Aorta (tissue), 5 donors: Measurements from ENCODE around the gene MORC1. TPM values are rescaled to one million over a fixed set of nuclear protein-coding genes. Genes with fewer than 3 reads are reported as not detected.
"Not testable (repeated sequence)": the region's sequence is repeated elsewhere in the genome, so short reads cannot be mapped to it uniquely, and the experiment has no call there.

Experiments used
- ATAC-seq: fragments of 200-7000 bp; cut with Tn5 transposase; one replicate; pipeline ENCODE4 v1.9.1; 2022; ENCODE audit warnings: moderate library complexity; ENCODE audit not compliant: low FRiP score
- DNase-seq, 2 donors: peaks; one replicate each; pipeline ENCODE4 v3.0.0-alpha.2; 2020
- H3K27ac ChIP-seq, 2 donors: one replicate each; pipeline ENCODE4 v1.5.1; 2013; ENCODE audit warnings: low read length in 2 of 2, mild to moderate bottlenecking in 2 of 2, moderate library complexity in 2 of 2, control low read depth in 1 of 2, inconsistent platforms in 1 of 2, low read depth in 1 of 2
- H3K27me3 ChIP-seq, 2 donors: one replicate each; pipeline ENCODE4 v1.6.1; 2013; ENCODE audit warnings: control low read depth in 1 of 2, low read length in 1 of 2, mild to moderate bottlenecking in 1 of 2, moderate library complexity in 1 of 2; ENCODE audit not compliant: insufficient read depth in 2 of 2, control insufficient read depth in 1 of 2
- H3K36me3 ChIP-seq, 2 donors: one replicate each; pipeline ENCODE4 v1.6.1; 2013; ENCODE audit warnings: control low read depth in 1 of 2, low read length in 1 of 2, mild to moderate bottlenecking in 1 of 2; ENCODE audit not compliant: insufficient read depth in 2 of 2, control insufficient read depth in 1 of 2
- H3K4me1 ChIP-seq, 2 donors: one replicate each; pipeline ENCODE4 v1.6.1; 2013; ENCODE audit warnings: low read length in 2 of 2, control low read depth in 1 of 2, mild to moderate bottlenecking in 1 of 2, moderate library complexity in 1 of 2; ENCODE audit not compliant: insufficient read depth in 2 of 2, control insufficient read depth in 1 of 2
- H3K4me3 ChIP-seq, 2 donors: one replicate each; pipeline ENCODE4 v1.5.1; 2013; ENCODE audit warnings: low read length in 2 of 2, control low read depth in 1 of 2, mild to moderate bottlenecking in 1 of 2
- H3K9me3 ChIP-seq: one replicate; pipeline ENCODE4 v1.6.1; 2013; ENCODE audit warnings: mild to moderate bottlenecking, low read length; ENCODE audit not compliant: control insufficient read depth
- WGBS, 2 donors: extraction: QIAGEN DNeasy Blood & Tissue Kit; methylation state at CpG; one replicate each; pipeline ENCODE4 v1.1.7; 2013; 5-methylcytosine and 5-hydroxymethylcytosine counted together
- intact Hi-C, 2 donors: fragments of 100-400 bp; cut with DNase I; formaldehyde crosslinking; loops; one replicate each; pipeline versions ENCODE4 v1.14.2 to v1.15.0; 2022
- polyA plus RNA-seq, 2 donors: library from polyadenylated mRNA; stranded (reverse); fragments of 200-250 nt; gene quantifications; one replicate each; pipeline ENCODE4 v1.2.3, GENCODE V29; 2013
- total RNA-seq, 2 donors: library from RNA; stranded (reverse); fragmentation: NEBNext Ultra II Directional; extraction: Animal tissue kit (Norgen Biotek cat#: 25700); gene quantifications; one replicate each; pipeline ENCODE4 v1.2.1, GENCODE V29; 2021
- donor health status: healthy with polysubstance abuse.
- donor health status: Bipolar disorder and iron deficiency.
- donor health status: DM: no; HTN: no; CAD: no.
- donor health status: DM: no; HTN: no; CAD: no.
- donor health status: DM: yes; HTN: yes; CAD: no.

The MORC1 gene
- total and polyA plus RNA-seq, 4 donors, result not detected

DNA sequence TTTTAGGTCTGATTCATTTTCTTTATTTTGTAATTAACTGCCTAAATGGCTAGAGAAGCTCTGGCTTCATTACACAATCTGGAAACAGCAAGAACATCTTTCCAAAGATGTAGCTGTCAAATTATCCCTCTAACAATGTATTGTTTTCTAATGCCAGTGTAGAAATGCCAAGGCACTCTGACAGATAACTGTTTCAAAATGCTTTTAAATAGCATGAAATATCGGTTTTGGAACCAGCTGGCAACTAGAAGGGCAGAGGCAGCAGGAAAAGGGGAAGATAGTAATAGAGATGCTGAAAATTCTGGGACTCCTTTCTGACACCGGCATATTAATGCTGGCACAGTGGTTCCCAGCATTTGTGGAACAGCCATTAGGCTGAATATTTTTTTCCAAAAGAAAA lies 26.1 kb downstream of the MORC1 start:
- 19 to 24% methylated on average over 2 of the region's 2 CpGs for WGBS, 2 donors
- Histone ChIP-seq H3K4me3 (no peak overlapping the region), H3K27ac (no peak overlapping the region), H3K36me3 (no peaks in the 10 kb centered on the region), H3K9me3 (no peaks in the 10 kb centered on the region), H3K4me1 (no peaks in the 10 kb centered on the region), H3K27me3 (no peaks in the 10 kb centered on the region)
- DNase-seq, result no peak
- ATAC-seq, result no peak
- intact Hi-C loops, result no loop called here

DNA sequence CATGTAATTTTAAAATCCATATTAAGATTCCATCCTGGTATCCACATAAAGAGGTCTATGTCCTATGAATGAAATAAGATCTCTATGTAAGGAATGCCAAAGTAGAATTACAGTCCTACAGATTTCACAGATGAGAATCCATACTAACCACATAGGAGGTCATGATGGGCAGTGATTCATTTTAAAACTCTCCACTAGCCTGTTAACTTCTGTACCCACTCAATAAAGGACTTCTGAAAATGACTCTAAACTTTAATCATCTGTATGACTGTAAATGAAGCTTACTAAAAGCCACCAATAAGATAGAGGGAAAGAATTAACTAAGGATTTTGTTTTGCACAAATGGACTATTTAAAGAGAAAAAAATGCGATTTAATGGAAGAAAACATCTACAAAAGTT lies 28.7 kb downstream of the MORC1 start:
- DNase-seq (no peak), ATAC-seq (no peak)
- Histone ChIP-seq H3K36me3 (no peaks in the 10 kb centered on the region), H3K4me3 (no peak overlapping the region), H3K4me1 (no peaks in the 10 kb centered on the region), H3K27ac (no peak overlapping the region), H3K9me3 (no peaks in the 10 kb centered on the region), H3K27me3 (no peaks in the 10 kb centered on the region)
- WGBS, 2 donors, result 81 to 93% methylated on average over 1 of the region's 1 CpG
- intact Hi-C loops, result no loop called here

DNA sequence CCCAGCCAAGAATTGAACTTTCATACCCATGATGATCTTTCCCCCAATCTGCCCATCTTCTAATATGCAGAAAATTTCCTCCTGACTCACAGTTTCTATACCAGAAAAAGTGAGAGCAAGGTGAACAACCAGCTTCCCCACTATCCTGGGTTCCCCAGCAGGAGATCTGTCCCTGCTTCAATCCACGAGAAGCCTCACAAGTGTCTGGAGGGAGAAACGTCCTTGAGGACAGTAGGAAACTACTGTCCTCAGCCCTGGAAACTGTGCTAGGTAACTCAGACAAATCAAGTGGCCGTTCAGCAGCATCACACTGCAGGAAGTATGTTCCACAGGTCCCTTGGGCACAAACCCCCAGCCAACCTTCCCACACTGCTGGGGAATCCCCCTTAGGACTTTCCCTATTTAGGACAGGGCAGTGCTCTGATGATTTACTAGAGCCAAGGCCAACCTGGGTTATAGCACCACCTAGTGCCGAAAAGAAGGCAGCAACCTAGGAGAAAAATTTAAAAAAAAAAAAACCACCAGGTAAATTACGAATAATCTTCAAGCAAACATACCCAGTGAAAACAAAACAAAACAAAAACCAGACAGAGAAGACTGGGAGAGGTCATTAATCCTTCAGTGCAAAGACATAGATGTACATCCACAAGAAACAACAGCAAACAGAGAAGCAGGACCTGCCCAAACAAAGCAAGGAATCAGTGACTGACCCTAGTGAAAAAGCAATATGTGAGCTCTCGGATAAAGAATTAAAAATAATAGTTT lies 36.0 kb downstream of the MORC1 start:
- Histone ChIP-seq H3K9me3 (peaks cover 2% of the 10 kb centered on the region), H3K4me3 (no peak overlapping the region), H3K36me3 (no peaks in the 10 kb centered on the region), H3K27me3 (no peaks in the 10 kb centered on the region), H3K4me1 (no peaks in the 10 kb centered on the region), H3K27ac (no peak overlapping the region)
- intact Hi-C loops, result no loop called here
- 30 to 41% methylated on average over 6 of the region's 6 CpGs for WGBS, 2 donors
- DNase-seq (no peak), ATAC-seq (no peak)

DNA sequence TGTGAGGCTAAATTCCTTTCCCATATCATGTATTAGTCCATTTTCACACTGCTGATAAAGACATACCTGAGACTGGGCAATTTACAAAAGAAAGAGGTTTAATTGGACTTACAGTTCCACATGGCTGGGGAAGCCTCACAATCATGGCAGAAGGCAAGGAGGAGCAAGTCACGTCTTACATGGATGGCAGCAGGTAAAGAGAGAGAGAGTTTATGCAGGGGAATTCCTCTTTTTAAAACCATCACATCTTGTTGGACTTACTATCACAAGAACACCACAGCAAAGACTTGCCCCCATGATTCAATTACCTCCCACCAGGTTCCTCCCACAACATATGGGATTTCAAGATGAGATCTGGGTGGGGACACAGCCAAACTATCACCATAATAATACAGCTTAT lies 37.8 kb downstream of the MORC1 start:
- WGBS, 2 donors, result 69 to 88% methylated on average over 1 of the region's 1 CpG
- H3K9me3 ChIP-seq, DNase-seq, H3K27me3 ChIP-seq, H3K27ac ChIP-seq, intact Hi-C loops, H3K4me3 ChIP-seq, H3K36me3 ChIP-seq, ATAC-seq, H3K4me1 ChIP-seq: not testable (repeated sequence)

DNA sequence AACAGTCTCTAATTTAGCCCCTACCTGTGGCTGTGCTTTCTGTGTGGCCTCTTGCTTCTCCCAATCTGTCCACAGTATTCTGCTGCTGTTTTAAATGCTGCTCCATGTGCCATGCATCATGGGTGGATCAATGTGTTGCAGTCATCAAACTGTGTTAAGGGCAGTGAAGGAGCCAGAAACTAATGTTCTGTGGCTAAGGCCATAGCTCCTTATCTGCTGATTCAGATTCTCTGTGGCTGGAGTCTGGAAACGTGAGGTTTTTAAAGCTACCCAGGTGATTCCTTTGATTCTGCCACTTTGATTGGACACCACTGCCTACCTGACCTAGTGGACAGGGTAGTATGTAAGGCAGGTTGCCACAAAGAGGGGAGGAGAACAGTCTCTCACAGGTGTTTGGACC lies 44.8 kb downstream of the MORC1 start:
- Histone ChIP-seq H3K4me3 (no peak overlapping the region), H3K27me3 (no peaks in the 10 kb centered on the region), H3K4me1 (no peaks in the 10 kb centered on the region), H3K27ac (no peak overlapping the region), H3K36me3 (no peaks in the 10 kb centered on the region), H3K9me3 (no peaks in the 10 kb centered on the region)
- intact Hi-C loops, result no loop called here
- DNase-seq (no peak), ATAC-seq (no peak)
- WGBS, 2 donors, result 8 to 30% methylated on average over 1 of the region's 1 CpG

DNA sequence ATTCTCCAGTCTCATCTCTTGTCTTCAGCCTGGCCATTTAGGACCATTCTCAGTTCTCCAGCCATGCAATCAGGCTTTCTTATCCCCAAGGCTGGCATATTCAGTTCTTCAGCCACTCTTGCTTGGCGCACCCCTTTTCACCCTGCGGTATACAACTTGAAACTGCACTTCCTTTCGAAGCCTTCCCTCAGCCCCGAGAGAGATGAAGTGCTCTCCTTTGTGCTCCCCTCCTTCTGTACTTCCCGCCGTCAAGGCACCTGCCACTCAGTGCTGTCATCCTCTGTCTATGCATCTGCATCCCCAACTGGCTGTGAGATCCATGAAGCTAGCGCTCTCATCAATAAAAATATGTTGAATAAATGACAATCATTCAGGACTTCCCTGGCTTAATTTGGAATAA lies 45.7 kb downstream of the MORC1 start:
- Histone ChIP-seq H3K36me3 (no peaks in the 10 kb centered on the region), H3K27ac (no peak overlapping the region), H3K4me3 (no peak overlapping the region), H3K9me3 (no peaks in the 10 kb centered on the region), H3K4me1 (no peaks in the 10 kb centered on the region), H3K27me3 (no peaks in the 10 kb centered on the region)
- 67 to 68% methylated on average over 7 of the region's 7 CpGs for WGBS, 2 donors
- DNase-seq (no peak), ATAC-seq (no peak)
- intact Hi-C loops, result no loop called here

DNA sequence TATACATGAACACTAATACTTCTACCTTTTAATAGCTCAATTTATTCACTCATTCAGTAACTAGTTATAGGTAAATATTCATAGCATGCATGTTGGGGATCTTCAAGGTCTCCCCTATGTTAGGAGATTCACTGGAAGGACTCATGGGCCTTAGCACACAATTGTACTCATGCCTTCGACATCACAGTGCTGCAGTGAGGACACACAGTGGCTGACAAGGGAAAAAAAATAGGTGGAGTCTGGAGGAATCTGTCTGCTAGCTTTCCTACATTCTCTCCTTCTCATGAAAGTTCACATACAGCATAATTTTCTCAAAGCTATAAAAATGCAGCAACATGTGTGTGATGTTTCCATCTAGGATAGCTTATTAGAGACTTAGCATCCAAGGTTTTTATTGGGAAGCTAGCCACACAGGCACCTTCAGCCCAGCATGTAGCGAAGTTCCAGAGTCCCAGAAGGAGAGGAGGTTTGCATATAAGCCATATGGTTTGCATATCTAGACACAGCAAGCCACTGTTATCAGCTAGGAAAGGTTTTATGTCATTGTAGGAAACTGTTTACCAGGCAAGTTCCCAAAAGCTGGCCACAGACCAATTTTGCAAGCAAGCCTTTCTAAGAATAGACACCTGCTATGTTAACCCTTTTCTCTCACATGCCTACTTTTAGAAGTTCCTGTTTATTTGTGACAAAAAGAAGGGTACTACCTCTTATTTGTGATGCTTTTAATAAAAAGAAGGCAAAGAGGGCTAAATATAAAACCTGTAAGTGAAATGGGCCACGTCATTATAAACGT lies 46.4 kb downstream of the MORC1 start:
- intact Hi-C loops, result no loop called here
- no peaks in the 10 kb centered on the region for H3K27me3 ChIP-seq
- DNase-seq (no peak), ATAC-seq (no peak)
- H3K27ac ChIP-seq, result no peak overlapping the region
- WGBS, 2 donors, result 15 to 28% methylated on average over 4 of the region's 4 CpGs
- H3K4me1 ChIP-seq, result no peaks in the 10 kb centered on the region
- H3K36me3 ChIP-seq, result no peaks in the 10 kb centered on the region
- H3K9me3 ChIP-seq, result no peaks in the 10 kb centered on the region
- H3K4me3 ChIP-seq, result no peak overlapping the region

DNA sequence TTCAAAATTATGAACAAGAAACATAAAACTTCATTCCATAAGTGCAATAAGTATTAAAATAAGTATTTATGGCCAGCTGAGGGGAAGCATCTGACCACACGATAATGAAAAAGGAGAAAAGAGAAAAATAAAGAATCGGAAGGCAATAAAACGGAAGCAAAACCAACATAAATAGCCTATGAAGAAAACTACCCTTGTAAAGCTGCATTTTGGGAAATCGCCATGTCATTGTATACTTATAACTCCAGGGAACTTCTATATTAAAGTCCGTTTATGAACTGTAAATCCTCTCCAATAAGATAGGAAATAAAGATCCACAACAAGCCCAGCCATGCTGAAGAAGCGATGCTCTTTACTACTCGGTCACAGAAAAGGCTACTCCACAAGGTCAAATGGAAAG lies 47.7 kb downstream of the MORC1 start:
- Histone ChIP-seq H3K27ac (no peak overlapping the region), H3K9me3 (no peaks in the 10 kb centered on the region), H3K4me3 (no peak overlapping the region), H3K27me3 (no peaks in the 10 kb centered on the region), H3K4me1 (no peaks in the 10 kb centered on the region), H3K36me3 (no peaks in the 10 kb centered on the region)
- ATAC-seq (no peak), DNase-seq (no peak)
- intact Hi-C loops, result no loop called here
- 84% methylated on average over 7 of the region's 7 CpGs for WGBS, 2 donors

DNA sequence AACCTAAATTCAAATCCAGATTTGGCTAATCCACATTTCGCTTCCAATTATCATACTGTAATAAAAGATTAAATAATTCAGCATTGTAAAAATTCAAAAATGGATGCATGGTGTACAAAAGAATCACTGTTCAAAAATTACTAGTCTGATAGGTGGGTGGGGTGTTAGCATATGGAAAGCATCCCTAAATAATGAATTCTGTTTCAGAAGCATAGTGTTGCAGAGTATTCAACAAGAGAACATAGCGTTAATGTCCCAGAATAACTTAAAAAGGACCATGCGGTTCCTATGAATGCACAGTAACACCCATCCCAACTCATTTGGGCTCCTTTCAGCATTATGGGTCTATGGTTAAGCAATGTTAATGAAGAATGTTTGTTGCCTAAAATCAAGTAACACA lies 51.1 kb downstream of the MORC1 start:
- 90 to 96% methylated on average over 3 of the region's 3 CpGs for WGBS, 2 donors
- DNase-seq (no peak), ATAC-seq (no peak)
- H3K9me3 ChIP-seq, result no peaks in the 10 kb centered on the region
- no peaks in the 10 kb centered on the region for H3K27me3 ChIP-seq
- no peaks in the 10 kb centered on the region for H3K4me1 ChIP-seq
- no peaks in the 10 kb centered on the region for H3K36me3 ChIP-seq
- no peak overlapping the region for H3K4me3 ChIP-seq
- H3K27ac ChIP-seq, result no peak overlapping the region
- intact Hi-C loops, result no loop called here
